ENCODE measurements around the gene BEND3. TPM values are rescaled to one million over a fixed set of nuclear protein-coding genes. Genes with fewer than 3 reads are reported as not detected.
"Not testable (repeated sequence)": the region's sequence is repeated elsewhere in the genome, so short reads cannot be mapped to it uniquely, and the experiment has no call there.

BEND3 gene
- polyA plus RNA-seq, 12 donors = 1.6 to 3.7 (median 3.1) TPM; not detected in 1

- no peak for DNase-seq
Observed at GRCh38 chr6:107047807-107048206, 67.5 kb downstream of the BEND3 start.

GRCh38 chr6:107045826-107046675 is 69.3 kb downstream of the BEND3 start:
- peak; percentile 53 for DNase-seq

GRCh38 chr6:107033126-107033525 is 82.2 kb downstream of the BEND3 start:
- DNase-seq = no peak

- DNase-seq = no peak
Observed at GRCh38 chr6:107032051-107032450, 83.3 kb downstream of the BEND3 start.

- no peak for DNase-seq
Observed at GRCh38 chr6:107030151-107030550, 85.2 kb downstream of the BEND3 start.

GRCh38 chr6:107026965-107027364 is 88.3 kb downstream of the BEND3 start:
- no peak for DNase-seq

GRCh38 chr6:107021446-107022185 is 93.7 kb downstream of the BEND3 start:
- DNase-seq = no peak

- DNase-seq = no peak
Observed at GRCh38 chr6:107020239-107020638, 95.1 kb downstream of the BEND3 start.

- DNase-seq = not testable (repeated sequence)
Observed at GRCh38 chr6:107019628-107020027, 95.7 kb downstream of the BEND3 start.

- no peak for DNase-seq
Observed at GRCh38 chr6:107019047-107019446, 96.3 kb downstream of the BEND3 start.

Other genes starting within 250 kb of the BEND3 start
- gene CD24, start 140.8 kb downstream of the BEND3 start, polyA plus RNA-seq (ENCODE audit: insufficient read length in 12 of 12) = 100 to 1,000 TPM in 1 of 12 donors, 10 to 100 TPM in 10, not detected in 1; 13.8 to 135 (median 30.9) TPM
- gene MTRES1, start 87.3 kb downstream of the BEND3 start, polyA plus RNA-seq (ENCODE audit: insufficient read length in 12 of 12) = 10 to 100 TPM in 11 of 12 donors, not detected in 1; 20.3 to 36.4 (median 27.9) TPM

Measured in muscle of arm (tissue), 12 donors.